Dermis microvascular lymphatic vessel endothelial cell (primary cell): Measurements from ENCODE around the gene PPT1. TPM values are rescaled to one million over a fixed set of nuclear protein-coding genes. Genes with fewer than 3 reads are reported as not detected.
"Not testable (repeated sequence)": the region's sequence is repeated elsewhere in the genome, so short reads cannot be mapped to it uniquely, and the experiment has no call there.

Experiments used
- DNase-seq, 2 donors: peaks; one replicate each; pipeline versions ENCODE4 v3.0.0 to v3.0.0-alpha.2; 2010; ENCODE audit warnings: low read depth in 2 of 2
- total RNA-seq: library from RNA; depleted of rRNA; stranded (reverse); fragments of >200 nt; gene quantifications from 2 replicates; pipeline ENCODE4 v1.2.1, GENCODE V29; 2014

The PPT1 gene
- total RNA-seq, 1 donor from 2014 or later, result 65.6 TPM

DNA sequence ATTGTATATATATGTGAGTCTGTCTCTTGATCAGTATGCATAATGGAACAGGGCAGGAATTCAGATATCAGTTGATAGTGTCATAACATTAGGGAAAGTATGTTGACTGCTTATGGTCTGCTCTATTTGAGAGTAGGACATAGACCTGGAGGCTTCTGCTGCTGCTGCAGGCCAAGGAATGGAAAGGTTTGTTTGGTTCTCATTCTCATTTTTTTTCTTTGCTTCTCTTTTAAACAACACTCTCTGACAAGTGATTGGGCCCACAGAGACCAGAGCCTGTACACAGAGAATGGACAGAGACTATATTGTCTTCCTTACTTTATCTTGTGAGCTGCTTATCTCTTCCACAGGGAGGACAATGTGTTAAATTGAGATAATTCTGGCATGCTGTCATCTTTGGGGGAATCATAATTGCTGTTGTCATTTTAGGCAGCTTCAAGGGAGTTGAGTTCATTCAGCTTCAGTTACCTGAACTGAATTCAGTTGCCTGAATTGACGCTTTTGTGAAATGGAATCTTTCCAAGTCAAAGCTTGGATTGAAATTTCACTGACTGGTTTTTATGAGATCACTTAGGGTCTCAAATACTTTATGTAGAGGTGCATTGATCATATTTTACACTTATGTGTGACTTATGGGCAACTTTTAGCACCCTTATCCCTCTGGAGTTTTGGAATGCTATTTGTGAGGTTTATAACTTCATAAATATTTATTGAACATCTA lies 39.6 kb downstream of the PPT1 start:
- peak in 1 of 2 donors; percentile 35 for DNase-seq

DNA sequence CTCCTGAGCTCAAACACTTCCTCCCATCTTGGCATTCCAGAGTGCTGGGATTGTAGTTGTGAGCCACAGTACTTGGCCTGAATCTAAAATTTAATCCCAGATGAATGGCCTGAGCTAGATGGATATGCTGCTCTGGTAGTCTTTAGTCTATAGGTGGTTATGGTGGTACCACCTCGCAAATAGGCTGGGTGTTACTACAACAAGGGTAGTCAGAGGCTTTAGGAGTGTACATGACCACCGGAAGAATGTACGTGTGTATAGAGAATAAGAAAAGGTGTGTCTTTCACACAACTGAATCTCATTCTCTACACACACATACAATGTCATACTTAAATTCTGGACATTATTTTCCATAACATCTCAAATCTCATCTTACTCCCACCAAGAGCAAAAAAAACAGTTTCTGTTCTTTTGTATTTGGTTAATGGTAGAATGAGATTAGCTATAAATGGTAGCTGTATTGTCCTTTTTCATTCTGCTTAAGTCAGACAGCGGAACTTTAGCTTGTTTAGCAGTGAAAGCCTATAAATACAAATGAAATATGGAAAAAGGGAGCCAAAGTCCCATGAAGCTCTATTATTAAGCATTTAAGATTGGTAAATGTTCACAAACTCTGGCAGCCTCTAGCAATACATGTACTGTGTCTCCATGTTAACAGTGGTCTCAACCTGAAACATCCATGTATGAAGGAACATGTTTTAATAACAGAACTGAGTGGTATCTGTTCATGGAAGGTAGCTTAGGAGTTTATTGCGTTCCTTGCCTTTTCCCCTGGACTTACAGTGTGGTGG lies 40.3 kb downstream of the PPT1 start:
- DNase-seq, result no peak

DNA sequence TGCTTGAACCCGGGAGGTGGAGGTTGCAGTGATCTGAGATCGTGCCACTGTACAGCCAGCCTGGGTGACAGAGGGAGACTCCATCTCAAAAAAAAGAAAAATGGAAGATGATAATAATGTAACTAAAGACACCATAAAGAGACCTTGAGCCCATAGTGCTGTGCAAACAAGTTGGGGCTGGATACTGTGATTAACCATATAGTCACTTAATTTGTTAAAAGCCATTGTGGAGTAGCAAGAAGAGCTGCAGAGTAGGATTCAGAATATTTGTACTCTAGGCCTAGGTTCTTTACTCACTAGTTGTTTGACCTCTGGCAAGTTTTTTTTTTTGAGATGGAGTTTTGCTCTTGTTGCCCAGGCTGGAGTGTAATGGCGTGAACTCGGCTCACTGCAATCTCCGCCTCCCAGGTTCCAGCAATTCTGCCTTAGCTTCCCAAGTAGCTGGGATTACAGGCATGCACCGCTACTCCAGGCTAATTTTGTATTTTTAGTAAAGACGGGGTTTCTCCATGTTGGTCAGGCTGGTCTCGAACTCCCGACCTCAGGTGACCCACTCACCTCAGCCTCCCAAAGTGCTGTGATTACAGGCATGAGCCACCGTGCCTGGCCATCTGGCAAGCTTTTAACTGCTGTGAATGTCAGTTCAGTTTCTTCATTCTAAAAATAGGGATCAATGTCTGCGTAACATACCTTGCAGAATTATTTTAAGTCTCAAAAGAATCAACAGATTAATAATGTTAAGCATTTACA lies 43.7 kb downstream of the PPT1 start:
- no peak for DNase-seq

DNA sequence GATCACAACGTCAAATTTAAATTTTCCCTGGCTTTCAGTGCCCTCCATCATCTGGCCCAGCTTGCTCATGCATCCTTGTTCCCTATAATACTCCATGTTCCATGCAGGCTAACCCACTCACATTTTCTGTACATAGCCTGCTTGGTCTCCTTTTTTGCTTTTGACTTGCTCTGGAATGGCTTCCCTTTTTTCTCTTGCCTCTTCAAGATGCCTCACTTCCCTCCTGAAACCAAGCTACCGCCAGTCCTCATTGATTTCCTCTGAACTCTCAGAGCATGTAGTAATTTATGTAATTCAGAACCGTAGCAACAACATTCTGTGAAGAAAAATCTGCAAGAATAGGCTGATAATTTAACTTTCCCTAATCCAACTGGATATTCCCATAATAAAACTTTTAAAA lies 46.2 kb downstream of the PPT1 start:
- no peak for DNase-seq

DNA sequence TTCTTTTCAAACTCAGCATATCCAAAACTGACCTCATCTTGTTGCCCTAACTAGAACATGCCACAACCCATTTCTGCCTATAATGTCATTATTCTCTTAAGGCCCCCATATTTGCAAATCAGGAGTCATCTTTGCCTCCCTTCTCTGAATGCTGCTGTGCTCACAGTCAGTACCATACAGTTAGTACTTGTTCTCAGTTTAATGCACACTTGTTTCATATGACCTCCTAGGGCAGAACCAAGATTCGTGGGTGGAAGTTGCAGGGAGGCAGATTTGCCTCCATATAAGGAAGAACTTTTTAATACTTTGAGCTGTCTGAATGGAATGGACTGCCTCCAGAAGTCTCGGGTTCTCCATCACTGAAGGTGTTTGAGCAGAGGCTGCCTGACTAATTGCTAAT lies 47.3 kb downstream of the PPT1 start:
- DNase-seq, result no peak

DNA sequence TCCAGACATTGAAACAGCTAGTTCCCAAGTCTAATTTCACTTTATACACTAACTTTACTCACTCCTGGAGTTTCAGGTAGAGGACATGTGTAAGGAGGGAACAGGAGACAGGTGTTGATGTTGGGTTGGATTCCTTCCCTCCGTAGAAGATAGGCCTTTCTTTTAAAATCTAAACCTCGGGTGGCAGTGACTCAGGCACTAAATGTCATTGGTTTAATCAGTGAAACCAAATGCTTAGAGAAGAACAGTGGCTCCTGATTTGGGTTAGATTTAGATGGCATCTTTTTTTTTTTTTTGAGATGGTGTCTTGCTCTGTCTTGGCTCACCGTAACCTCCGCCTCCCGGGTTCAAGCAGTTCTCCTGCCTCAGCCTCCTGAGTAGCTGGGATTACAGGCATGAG lies 49.3 kb downstream of the PPT1 start:
- no peak for DNase-seq

DNA sequence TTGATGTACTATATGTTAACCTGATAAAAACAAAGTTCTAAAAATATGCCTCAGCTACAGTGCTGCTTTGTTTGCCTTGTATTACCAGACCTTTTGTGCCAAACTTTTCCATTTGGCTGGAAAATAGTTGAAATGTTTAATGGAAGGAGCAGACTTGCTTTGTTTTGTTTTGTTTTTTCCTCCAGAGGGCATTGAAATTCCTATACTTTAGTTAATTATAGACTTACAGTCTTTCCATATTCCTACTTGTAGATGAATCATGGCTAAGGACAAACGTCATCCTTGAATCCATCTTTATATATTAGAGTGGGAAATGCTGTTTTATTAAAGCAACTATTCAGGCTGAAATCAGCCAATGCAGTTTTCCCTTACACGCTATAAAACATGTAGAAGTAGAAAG lies 49.8 kb downstream of the PPT1 start:
- DNase-seq, result peak in 1 of 2 donors; percentile 40

DNA sequence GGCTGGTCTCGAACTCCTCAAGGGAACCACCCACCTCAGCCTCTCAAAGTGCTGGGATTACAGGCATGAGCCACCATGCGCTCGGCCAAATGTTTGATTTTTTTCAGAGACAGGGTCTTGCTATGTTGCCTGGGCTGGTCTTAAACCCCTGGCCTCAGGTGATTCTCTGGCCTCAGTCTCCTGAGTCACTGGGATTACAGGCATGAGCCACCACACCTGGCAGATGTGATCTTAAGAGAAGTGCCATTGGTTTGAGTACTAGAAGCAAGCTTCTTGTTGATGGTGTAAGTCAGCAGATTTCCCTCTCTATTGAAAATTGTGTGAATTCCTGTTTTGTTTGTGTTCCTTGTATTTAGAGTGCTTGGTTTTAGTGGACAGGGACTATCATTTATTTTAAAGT lies 51.3 kb downstream of the PPT1 start:
- no peak for DNase-seq

DNA sequence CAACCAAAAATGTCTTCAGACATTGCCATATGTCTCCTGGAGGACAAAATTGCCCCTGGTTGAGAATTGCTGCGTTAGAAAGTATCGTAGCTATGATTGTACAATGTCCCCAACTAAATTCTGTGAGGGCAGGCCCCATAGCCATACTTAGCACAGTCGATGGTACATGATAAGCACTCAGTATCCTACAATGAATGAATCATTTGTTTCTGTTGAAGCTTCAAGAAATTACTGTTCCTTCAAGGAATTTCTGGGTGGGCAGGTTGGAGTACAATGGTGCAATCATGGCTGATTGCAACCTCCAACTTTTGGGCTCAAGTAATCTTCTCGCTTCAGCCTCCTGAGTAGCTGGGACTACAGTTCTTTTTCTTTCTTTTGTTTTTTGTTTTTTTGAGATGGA lies 51.9 kb downstream of the PPT1 start:
- DNase-seq, result no peak

DNA sequence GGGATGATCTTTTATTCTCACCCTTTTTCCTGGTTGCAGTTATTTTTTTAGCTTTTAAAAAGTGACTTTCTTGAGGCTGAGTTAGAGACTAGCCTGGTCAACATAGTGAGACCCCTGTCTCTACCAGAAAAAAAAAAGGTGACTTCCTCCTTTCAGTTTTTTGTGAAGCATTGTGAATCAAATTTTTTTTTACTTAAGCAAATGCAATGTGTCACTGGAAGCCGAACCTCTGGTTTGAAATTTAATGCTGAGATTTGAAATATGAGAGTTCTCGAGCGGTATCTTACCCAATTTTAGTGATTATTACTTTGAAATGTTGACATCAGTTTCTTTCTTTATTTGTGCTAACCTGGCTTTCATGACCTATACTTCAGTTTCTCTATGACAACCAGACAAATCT lies 52.9 kb downstream of the PPT1 start:
- no peak for DNase-seq

DNA sequence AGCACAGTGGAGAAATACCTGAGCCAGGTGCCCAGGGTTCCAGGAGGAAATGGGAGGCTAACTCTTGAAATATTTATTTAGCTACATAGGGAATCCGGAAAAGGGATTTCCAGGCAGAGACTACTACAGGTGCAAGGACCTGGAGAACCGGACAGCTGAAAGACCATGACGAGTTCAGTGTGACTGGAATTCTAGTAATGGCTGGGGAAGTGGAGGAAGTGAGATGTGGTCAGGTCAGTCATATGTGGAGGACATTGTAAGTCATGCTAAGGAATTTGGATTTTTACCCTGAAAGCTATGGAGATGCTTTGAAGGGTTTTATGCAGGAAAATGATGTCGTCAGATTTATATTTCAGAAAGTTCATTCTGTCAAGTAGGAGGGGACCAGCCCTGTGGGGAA lies 54.7 kb downstream of the PPT1 start:
- DNase-seq, result peak in 1 of 2 donors; percentile 31

DNA sequence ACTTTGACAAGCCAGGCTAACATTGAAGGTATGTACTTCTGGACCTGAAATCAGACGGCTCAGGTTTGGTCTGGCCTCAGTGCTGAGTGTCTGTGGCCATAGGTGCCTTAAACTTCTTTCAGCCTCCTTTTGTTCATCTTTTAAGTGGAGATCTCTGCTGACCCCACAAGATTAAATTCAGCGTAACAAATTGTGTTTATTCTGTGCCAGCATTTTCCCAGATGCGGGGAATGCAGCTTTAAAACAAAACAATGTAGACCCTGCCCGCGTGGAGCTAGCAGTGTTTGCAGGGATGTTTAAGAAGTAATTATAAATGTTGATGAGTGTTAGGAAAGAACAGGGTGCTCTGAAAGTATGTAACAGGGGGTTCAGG lies 55.6 kb downstream of the PPT1 start:
- no peak for DNase-seq

DNA sequence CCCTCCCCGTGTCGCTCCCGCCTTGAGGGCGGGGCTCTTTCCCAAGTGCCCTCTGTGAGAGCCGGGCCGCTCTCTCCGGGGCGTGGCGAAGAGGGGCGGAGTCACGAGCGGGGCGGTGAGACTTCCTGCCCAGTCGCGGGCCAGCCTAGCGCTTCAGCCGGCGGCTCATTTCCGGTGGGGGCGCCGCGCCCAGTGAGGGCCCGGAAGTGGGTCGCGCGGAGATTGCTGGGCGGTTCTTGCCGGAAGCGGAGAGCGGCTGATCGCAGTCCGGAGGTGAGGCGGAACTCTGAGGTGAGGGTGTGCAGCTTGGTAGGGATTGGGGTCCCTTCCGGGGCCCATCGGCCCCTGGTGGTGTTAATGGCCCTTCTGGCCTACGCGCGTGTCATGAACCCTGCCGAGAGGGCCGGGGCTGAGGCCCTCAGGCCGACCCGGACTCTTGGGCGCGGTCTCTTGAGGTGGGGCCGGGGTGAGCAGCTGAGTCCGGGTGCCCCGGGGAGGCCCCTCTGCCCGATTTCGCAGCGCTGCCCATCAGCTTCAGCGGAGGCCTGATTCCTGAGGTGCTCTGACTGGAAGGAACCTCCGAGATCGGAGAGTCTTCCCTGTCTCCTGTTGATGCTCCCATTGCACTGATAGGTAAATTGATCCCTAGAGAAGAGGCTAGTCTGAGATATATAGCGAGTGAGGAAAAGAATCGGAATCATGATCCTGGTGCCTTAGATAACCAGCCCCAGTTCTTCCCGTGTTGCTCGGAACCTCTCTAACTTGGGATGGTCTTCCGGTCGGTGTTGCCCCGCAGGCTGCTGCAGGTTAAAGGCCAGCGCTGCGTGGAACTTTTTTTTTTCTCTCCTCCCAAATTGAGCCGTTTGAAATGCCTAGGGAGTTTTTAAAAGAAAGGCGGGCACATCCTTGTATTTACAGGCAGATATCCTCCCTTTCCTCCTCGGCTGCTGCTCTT lies 56.3 kb downstream of the PPT1 start, which contains the start of gene CAP1:
Gene CAP1, plus strand, starts transcription at position 219 of the 955 bp plus-strand sequence. CDS start 18,618 bp downstream, outside the sequence.
- peak; percentile 91 to 98 for DNase-seq

DNA sequence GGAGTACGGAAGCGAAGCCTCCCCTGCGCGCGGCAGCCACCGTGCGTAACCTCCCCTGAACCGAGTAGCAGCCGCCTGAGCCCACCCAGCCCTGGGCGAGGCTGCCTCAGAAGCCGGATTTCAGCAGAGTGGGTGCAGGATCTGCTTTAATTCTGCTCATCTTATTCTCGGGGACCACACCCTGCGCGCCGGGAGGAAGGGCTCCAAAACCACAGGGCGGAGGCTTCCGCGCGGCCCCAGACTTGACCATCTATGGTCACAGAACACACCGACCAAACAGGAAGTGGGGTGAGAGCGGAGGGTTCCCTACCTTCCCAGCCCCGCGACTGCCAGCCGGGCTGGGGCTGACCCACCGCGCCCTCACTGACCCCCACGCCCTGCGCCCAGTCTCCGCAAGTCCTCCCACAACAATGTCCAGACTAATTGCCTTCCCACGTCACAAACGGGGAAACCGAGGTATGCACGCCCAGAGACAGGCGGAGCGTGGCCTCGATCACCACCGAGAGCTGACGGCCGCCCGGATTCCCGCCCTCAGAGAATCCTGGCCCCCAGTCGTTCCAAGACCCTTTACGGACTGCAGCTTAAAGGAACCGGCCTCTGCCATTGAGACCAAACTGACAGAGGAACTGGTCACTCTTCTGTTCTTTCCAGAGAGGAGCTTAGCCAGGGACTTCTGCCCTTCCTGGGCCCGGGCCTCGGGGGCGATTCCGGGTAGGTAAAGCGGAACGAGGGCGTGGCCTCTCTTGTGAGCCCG lies 57.1 kb downstream of the PPT1 start:
- peak in 1 of 2 donors; percentile 49 for DNase-seq

DNA sequence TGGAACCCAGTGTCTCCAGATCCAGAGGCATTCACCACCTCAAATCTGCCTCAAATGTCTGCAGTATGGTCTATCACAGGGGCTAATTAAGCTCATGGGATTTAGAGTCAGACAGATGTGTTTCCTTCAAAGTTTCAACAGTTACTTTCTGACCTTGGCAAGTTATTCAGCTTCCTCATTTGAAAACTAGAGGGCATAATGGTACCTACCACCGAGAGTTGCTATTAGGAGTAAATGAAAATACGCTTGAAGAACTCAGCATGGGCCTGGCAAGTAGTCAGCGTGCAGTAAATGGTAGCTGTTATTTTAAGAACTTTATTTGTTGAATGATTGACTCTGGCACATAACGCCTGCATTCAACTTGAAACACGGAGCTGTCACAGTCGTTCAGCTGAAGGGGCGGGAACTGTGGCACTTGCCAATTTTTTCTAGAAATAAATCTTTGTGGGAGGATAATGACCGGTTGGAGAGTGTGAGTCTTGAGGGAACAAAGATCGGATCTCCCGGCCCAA lies 57.8 kb downstream of the PPT1 start:
- peak in 1 of 2 donors; percentile 70 for DNase-seq

DNA sequence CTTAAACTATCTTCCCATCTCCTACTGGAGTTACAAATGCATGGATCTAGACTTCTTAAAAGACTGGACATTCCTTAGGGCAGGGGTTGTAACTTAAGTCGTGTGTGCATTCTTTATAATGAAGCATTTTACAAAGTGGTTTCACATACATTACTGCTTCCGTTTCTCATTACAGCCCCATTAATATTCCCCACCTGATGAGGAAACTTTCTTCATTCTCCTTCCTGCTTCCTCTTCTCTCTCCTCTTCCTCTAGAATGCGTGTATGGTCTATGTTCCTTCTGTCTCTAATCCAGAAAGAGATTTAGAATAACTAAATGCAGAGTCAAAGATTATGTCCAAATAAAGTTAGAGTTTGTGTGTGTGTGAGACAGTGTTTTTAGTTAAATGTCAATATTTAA lies 58.4 kb downstream of the PPT1 start:
- no peak for DNase-seq

DNA sequence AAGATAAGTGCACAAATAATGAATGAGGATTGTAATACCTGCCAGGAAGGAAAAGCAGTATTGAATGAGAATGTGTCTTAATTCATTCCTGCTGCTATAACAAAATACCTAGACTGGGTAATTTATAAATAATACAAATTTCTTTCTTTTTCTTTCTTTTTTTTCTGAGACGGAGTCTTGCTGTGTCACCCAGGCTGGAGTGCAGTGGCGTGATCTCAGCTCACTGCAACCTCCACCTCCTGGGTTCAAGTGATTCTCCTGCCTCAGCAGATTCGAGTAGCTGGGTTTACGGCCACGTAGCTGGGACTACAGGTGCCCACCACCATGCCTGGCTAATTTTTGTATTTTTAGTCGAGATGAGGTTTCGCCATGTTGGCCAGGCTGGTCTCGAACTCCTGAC lies 59.8 kb downstream of the PPT1 start:
- DNase-seq, result not testable (repeated sequence)

DNA sequence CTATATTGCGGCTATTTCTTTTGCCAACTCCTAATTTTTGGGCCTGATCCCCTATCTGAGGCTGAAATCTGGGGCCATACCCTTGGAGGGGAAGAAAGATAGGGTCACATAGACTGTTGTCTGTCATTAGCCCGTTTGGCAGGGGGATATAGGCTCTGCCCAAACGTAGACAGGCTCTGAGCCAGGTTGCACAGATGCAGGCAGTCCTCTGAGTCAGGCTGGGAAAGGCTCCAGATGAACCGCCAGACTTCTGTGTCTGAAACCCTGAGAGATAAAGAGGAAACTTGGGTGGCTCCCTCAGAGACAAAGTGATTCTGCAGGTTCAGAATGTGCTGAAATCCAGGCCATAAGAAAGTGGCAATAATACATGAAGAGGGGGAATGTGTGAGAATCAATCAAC lies 60.5 kb downstream of the PPT1 start:
- peak in 1 of 2 donors; percentile 30 for DNase-seq

DNA sequence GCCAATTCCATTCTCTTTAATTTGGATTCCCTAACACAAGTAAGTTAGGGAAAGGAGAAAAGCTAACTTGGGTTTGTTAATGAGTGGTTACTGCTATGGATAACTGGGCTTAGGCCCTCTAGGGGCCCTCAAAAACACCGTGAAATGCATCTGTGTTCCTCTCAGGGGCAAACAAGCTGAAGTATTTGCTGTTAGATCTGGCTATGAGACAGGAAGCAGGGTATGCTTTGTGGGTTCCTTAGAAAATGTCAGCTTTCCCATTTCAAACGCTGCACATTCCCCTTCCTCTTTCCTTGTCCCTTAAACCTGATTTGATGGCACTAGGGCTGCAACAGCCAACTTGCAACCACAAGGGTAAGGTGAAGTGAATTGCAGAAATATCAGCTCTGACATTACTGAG lies 62.2 kb downstream of the PPT1 start:
- no peak for DNase-seq

DNA sequence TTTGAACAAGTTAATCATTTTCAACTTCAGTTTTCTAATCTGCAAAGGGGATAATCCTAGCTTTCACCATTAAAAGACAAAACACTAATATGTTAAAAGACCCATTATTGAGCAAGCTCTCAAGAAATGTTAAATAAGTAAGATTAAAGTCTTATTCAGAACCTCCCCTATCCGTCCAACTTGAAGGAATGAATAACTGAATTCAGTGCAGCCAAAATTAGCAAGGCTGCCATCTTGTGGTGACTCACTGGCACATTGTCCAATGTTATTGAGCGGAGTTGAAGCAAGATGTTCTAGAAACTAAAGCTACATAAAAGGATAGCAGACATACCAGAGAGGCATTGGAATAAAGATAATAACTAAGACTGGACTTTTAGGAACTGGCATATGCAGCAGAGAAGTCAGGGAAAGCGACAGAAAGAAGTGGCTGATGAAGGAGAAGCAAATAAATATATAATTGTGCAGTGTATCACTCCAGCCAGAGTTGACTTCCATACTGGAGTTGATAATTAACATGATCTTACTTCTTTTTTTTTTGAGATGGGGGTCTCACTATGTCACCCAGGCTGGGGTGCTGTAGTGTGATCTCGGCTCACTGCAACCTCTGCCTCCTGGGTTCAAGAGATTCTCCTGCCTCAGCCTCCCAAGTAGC lies 64.7 kb downstream of the PPT1 start:
- peak; percentile 36 to 67 for DNase-seq
